GDM1 (cell line): ENCODE data around the gene EPB41L1.

Experiments
- DNase-seq: peaks from one replicate; lab custom pipeline; 2025; lab: John Stamatoyannopoulos, UW

The EPB41L1 gene

DNA sequence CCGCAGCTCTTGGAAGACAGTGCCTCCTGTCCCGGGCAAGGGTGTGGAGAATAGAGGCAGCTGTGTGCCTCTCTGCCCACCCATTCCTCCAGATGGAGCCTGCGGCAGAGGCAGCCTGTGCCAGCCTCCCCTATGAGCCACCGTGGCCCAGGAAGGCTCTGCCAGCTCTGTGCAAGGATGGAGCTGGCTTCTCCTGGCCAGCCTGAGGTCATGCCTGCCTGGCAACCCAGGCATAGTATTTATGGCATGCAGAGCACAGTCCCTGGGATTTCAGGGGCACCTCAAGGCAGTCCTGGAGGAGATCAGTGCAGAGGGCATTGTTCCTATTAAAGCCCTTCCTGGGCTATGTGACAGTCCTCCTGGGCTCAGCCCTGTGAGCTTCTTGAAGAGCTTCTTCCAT lies 1.5 kb downstream of the EPB41L1 start:
- no peak for DNase-seq

- DNase-seq, result no peak
Observed at GRCh38 chr20:36157610-36158009, 3.1 kb downstream of the EPB41L1 start.

DNA sequence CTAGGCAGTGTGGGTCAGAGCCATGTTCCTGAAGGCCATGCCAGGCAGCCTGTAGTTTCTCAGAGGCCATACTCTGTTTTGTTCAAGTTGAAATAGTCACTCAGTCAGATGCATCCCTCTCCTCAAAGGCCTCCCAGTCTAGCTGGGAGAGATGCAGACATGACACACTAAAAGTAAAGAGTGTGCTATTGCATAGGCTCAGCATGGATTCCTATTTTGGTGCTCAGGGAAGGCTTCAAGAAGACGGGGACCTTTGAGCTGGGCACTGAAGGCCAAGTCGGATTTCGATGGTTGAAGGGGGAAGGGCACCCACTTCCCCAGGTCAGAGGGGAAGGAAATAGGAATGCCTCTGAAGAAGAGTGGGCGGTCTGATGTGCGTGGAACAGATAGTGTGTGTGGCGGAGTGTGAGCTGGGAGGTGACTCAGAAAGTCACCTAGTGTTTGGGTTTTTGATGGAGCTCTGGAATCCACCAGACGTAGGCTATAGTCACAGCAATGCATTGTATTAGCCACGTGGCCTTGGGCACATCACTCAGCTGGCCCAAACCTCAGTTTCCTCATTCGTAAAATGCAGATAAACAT lies 3.7 kb downstream of the EPB41L1 start:
- no peak for DNase-seq

DNA sequence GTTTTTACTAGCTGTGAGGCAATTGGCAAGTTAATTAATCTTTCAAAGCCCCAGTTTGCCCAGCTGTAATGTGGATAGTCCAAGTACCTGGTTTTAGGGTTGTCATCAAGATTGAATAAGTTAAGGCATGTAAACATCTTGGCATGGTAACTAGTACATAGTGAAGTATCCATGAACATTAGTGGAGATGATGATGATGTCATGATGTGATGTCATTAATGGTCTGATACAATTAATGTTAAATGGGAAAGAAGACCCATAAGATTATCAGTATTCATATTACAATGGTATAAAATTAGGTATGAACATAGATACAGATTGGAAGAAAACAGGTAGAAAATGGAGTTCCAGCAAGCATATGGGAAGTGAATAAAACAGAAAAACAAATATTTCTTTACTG lies 5.3 kb downstream of the EPB41L1 start:
- DNase-seq, result no peak

DNA sequence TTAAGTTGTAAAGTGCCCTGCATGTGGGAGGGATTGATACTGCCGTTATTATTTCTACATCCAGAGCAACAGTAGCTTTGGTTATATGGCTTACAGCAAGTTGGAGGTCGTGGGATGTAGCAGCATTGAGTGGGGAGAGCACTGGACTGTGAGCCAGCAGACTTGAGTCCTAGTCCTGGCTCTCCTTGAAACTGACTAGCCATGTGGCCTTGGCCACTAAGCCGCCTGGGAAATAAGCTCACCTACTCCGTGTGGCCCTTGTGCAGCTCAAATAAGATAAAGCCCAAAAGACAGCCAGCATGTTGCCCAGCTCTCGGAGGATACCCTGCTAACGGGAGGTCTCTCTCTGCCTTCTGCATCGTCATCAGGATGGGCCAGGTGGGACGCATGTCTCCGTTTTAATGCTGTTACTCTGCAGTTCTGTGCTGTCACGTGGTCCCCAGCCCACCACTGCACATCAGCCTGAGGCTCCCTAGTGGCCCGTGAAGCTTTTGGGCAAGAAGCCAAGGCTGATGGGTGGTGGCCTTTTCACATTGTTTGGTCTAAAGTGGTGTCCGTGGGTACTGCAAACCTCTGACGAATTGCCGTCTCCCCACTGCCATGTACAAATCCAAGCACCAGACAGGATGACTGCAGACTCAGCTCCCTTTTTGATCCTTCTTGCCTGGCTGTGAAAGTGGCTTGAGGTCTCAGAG lies 7.9 kb downstream of the EPB41L1 start:
- DNase-seq, result no peak

DNA sequence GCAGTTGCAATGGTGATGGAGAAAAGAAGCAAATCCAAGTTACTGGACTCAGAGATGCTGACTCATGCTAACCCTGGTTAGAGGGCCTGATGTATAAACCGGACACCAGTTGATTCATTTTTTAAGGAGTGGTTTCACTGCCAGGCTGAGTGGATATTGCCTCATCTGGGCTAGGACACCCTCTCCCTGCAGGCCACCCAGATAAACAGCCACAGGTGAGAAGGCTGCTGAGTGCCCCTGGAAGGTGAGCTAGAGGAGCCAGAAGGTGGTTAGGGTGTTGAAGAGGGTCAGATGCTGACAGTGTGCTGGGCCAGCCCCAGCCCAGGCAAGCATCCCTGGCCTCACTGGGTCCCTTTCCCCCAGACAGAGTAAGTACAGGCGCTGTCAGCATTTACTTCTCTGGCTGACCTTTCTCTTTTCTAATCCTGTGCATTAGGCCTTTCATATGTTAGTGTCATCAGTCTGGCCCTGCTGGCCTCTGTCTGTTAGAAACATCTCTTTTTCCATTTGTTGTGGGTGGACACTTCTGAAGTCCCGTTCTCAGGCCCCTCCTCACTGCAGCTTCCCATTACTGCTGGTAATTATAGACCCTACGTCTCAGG lies 13.5 kb downstream of the EPB41L1 start:
- DNase-seq, result no peak

GRCh38 chr20:36170542-36171215 lies 16.1 kb downstream of the EPB41L1 start:
- DNase-seq, result no peak

GRCh38 chr20:36173451-36173933 lies 19.0 kb downstream of the EPB41L1 start:
- DNase-seq, result no peak

DNA sequence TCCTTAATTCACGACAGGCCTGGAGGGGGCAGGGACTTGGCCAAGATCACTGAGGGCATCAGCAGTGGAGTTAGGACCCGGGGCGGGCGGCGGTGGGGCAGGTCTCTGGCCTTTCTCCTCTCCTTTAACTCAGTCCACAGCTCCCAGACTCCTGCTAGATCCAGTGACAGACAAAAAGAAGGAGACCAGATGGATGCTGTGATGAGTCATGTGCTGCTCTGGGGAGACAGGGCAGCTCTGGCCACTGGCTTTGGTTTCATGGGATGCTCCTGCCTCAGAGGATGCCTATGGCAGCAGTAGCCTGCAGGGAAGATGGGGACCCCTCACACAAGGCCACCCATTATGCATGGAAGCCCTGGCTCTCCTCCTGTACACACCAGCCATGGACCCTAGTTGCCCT lies 20.5 kb downstream of the EPB41L1 start:
- no peak for DNase-seq

DNA sequence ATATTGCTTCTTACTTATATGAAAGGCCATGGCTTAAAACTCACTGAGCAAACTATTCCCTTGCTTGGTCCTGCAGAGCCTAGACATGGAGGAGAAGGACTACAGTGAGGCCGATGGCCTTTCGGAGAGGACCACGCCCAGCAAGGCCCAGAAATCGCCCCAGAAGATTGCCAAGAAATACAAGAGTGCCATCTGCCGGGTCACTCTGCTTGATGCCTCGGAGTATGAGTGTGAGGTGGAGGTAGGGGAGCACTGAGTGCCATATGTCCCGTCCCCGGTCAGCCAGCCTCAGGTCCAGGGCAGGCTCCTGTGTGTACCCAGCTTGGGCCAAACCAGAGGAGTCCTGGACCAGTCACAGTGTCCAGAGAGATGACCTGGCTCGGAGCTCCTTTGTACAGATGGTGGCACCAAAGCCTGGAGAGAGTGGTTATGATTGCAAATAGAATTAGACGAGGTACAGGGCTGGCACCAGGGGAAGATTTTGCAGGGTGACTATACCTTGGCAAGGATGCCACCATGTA lies 21.0 kb downstream of the EPB41L1 start:
- no peak for DNase-seq

- no peak for DNase-seq
Observed at GRCh38 chr20:36177716-36178115, 23.2 kb downstream of the EPB41L1 start.

DNA sequence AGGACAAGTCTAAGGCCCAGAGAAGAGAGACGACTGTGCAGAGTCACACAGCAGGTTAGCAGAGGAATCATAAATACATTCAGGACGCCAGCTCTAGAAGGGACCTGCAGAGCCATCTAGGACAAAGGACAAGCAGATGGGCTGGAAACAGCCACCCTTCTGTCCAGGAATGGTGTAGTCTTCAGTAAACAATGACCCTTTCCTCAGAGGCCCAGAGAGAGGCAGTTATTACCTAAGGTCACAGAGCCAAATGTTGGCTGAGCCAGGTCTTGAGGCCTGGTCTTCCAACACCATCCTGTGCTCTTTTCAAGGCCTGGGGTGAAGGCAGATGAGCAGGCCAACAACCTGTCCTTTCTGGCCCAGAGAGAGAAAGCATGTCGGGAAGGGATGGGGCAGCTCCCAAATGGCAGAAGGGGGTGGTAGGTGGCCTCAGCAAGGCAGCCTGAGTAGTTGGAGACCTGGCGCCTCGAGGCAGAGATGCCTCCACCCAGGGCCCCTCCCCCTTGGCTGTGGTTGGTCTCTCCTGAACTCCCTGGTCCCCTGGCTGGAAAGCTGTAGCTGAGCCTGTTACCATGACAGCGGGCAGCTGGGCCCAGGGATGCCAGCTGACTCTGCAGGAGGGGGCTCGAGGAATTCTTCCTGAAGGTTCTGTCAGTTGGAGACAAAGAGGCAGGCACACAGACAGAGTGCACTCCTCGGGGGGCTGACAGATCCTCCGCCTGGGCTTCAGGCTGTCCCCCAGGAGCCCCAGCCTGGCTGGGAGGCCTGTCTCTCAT lies 24.8 kb downstream of the EPB41L1 start:
- no peak for DNase-seq

DNA sequence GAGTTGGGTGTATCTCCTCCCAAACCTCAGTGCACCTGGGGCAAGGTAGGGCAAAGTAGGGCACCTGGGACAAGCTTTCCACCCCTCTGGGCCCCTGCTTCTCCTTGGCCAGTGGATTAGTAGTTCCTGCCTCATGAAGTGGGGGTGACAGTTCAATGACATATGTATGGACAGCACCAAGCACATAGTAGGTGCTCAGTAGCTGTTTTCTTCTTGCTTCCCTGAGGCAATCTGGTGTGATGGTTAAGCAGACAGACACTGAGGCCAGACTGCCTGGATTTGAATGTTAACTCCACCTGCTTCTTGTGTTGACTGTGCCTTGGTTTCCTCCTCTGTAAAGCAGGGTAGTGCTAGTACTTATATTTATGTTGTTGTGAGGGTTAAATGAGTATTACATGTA lies 25.8 kb downstream of the EPB41L1 start:
- DNase-seq, result no peak

DNA sequence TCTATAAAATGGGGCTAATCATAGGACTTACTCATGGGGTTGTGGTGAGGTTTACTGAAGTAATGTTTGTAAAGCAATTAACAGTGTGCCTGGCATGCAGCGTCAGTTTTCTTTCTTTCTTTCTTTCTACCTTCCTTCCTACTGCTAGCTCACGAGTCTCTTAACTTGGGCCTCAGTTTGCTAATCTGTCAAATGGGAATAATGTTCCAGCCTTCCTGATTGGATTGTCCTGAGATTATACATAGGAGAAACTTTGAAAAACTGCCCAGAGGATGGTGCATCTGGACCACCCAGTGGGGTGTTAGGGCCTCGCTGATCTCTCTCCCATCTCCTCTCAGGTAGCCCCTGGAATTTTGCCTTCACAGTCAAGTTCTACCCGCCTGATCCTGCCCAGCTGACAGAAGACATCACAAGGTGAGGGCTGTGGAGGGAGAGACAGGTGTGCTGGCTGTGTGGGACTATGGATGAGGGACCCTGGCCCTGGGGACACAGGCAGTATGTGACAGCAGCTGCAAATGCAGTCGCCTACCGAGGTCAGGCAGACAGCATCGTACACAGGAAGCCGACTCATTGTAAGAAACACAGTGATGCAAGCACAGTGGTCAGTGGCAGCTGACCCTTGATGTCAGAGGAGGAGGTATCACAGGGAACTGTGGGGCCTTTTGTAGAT lies 27.5 kb downstream of the EPB41L1 start:
- DNase-seq, result no peak

DNA sequence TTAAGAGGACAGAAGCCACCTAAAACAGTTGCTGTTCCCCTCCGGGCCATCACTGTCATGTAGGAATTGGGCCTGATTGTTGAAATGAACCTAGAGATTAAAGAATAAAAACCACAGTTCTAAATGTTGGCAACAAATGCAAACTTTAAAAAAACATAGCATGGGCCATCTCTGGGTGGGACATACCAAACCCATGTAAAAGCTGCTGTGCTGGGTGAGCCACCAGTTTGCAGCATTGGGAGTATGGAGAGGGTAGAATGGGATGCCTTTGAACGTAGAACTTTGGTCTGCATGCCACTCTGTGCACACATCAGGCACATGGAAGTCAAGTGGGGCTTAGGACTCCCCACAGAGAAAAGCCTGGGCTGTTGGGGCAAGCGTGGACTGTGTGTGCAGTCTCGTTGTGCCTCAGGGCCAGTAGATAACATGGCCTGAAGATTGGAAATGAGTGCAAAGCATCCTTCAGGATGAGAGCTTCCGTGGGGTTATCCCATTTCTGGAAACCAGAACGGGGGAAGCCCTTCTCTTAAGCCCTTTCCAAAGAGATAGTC lies 28.1 kb downstream of the EPB41L1 start:
- DNase-seq, result no peak

DNA sequence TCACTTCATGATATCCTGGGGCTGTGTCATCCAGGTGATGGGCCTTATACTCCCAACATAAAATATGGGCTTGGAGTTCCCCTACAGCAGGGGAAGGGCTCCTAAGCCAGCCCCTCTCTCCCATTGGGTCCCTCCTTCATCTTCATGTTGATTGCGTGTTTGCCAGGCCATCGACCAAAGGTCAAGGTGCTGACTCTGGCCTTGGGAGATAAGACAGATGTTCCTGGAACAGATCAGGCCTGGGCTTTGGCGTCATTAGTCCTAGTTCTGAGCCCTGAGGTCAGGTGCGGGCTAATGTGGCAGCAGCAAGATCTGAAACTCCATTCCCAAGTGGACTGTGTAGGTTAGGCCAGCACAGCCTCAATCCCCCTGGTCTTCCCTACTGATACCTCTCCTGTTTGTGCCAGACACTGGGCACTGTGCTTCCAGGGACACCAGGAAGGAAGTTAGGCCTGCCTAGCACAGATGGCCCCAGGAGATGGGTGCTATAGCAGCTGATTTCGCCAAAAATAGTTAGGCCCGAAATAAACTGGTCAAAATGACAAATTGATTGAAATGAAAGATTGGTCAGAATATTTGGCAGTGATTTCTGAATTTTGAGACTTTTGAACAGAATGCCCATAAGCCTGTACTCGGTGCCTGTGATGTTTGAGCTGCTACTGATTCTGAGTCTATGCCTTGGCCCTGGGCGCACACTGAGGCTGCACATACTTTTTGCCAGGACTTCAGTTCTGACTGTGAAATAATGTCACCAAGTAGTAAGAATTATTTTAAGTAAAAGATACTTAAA lies 28.8 kb downstream of the EPB41L1 start:
- no peak for DNase-seq

DNA sequence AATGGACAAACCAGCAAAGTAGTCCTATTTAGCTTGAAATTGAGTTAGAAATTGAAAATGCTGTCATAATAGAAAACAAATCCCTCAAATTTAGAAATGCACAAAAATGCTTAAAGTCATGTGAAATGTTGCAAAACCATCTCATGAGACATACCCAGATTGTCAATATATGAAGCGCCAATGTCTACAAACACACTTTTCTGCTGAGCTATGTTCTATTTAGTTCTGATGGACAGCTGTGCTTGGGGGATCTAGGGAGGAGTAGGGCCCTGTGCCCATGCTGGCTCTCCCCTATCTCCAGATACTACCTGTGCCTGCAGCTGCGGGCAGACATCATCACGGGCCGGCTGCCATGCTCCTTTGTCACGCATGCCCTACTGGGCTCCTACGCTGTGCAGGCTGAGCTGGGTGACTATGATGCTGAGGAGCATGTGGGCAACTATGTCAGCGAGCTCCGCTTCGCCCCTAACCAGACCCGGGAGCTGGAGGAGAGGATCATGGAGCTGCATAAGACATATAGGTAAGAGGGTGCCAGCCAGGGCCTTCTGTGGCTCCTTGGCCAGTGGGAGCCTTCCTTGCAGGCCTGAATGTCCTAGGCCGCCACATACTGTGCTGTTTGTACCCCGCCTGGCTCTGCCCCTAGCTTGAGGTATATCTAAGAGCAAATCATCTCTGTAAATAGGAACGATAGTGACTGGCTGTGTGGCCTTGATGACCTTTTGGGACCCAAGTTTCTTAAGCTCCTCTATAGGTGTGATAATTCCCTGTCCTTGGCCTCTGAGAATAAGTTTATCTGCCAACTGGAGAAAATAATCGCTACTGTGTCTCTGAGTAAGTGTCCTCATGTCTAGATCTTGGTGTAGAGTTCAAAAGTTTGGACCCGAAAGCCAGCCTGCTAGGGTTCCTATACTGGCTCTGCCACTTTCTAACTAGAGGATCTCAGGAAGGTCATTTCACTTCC lies 30.6 kb downstream of the EPB41L1 start:
- DNase-seq, result no peak

DNA sequence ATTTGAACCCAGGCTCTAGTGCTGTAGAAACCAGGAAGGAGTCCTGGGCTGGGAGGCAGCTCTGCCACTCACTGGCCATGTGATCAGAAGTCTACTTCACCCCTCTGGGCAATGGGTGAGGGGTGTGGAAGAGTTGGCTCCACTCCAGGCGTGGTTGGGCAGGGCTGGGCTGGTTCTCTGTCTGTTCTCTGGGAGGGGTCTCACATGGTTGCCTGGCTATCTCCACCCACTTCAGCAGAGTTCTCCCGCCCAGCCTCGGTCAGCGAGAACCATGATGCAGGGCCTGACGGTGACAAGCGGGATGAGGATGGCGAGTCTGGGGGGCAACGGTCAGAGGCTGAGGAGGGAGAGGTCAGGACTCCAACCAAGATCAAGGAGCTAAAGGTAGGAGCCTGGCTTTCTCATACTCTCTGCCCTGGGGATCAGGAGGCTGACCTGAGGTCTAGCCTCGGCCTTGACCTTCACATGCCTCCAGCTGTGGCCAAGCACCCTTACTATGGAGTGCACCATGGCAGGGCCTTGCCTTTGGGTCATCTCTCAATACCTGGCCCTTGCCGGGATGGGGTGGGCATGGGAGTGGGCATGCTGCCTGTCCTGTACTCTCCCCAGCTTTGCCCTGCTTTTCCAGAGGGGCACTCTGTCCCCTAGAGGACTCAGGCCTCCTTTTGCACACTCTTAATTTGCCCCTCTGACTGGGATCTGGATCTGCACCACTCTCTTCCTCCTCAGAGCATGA lies 39.6 kb downstream of the EPB41L1 start:
- no peak for DNase-seq
